Spinal cord (tissue), 10 donors: Measurements from ENCODE around the gene BAD. TPM values are rescaled to one million over a fixed set of nuclear protein-coding genes. Genes with fewer than 3 reads are reported as not detected.

Experiments
- DNase-seq, 6 donors: peaks; one replicate each; pipeline versions ENCODE4 v3.0.0 to v3.0.0-alpha.2; 2013 to 2015; ENCODE audit warnings: low spot score in 6 of 6, low read depth in 4 of 6
- H3K27ac ChIP-seq: one replicate; pipeline ENCODE4 v1.5.1; 2013; ENCODE audit warnings: low read depth, low read length, control low read depth
- H3K27me3 ChIP-seq: one replicate; pipeline ENCODE4 v1.6.1; 2013; ENCODE audit warnings: low read length; ENCODE audit not compliant: control insufficient read depth, insufficient read depth
- H3K36me3 ChIP-seq: one replicate; pipeline ENCODE4 v1.6.1; 2013; ENCODE audit warnings: low read length; ENCODE audit not compliant: control insufficient read depth, insufficient read depth
- H3K4me1 ChIP-seq: one replicate; pipeline ENCODE4 v1.6.1; 2013; ENCODE audit warnings: low read length; ENCODE audit not compliant: control insufficient read depth, insufficient read depth
- H3K4me3 ChIP-seq: one replicate; pipeline ENCODE4 v1.5.1; 2013; ENCODE audit warnings: low read depth, low read length, control low read depth
- H3K9me3 ChIP-seq: one replicate; pipeline ENCODE4 v1.6.1; 2013; ENCODE audit warnings: low read length; ENCODE audit not compliant: control insufficient read depth, insufficient read depth
- WGBS: methylation state at CpG from one replicate; pipeline ENCODE4 v1.1.5; 2013; ENCODE audit warnings: missing lambda C conversion rate; ENCODE audit not compliant: insufficient coverage; 5-methylcytosine and 5-hydroxymethylcytosine counted together
- polyA plus RNA-seq, 2 donors: library from polyadenylated mRNA; unstranded; fragments of 120-200 nt; gene quantifications; one replicate each; pipeline ENCODE4 v1.2.1, GENCODE V29; 2013; ENCODE audit not compliant: insufficient read length in 2 of 2
- total RNA-seq, 2 donors: library from RNA; depleted of rRNA in 1 of 2; stranded (reverse); fragments of 120-200 nt in 1 of 2; fragments of >200 nt in 1 of 2; gene quantifications; one replicate each; pipeline versions ENCODE4 v1.2.3 to v1.2.4, GENCODE V29; 2013 to 2014
- donor health status: healthy.

BAD gene
- total and polyA plus RNA-seq, 4 donors = 41.5 to 123 (median 101) TPM

DNA sequence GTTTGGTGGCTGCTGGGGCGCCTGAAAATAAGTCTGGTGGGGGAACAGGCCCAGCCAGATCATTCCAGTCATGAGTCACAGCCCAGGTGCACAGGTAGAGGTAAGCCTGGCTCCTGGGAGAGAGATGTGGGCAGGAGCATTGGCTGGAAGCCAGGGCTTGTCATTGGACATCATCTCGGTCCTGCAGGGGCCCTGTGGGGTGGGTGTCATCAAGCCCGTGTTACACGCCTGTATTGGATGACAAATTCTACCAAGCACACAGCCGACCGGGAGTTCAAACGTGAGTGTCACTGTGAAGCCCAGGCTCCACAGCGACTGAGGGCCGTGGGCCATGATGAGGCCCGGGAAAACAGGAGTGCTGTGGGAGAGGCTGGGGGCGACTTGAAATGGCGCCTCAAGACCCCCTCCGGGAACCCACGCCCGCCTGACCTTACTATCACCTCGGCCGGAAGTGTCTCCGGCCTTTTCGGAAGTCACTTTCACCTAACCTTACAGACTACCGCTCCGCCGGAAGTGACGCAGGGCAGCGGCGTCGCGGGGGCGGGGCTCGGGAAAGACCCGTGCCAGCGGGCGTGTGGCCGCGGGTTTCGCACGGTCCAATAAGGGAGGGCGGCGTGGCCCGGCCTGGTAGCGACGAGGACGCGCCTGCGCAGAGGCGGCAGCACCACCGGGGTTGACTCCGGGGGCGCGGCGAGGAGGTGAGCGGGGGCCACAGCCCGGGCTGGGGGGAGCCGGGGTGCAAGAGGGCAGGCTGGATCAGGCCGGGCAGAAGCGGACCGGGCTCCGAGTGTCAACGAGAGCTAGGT lies 43.8 kb downstream of the BAD start, which contains the start of gene FKBP2:
Gene FKBP2 (plus strand): TSS at position 661 of the 806 bp plus-strand sequence. CDS start 1,293 bp downstream, outside the sequence.
- no peaks in the 10 kb centered on the region for H3K27me3 ChIP-seq
- H3K4me3 ChIP-seq = peak within 1 kb of the TSS; percentile 85
- H3K27ac ChIP-seq = peak within 1 kb of the TSS; percentile 100
- H3K36me3 ChIP-seq = peaks cover 67% of the 10 kb centered on the region
- peak; percentile 91 to 99 (median 97) for DNase-seq
- WGBS = 2% methylated on average over 58 of the region's 58 CpGs
- H3K9me3 ChIP-seq = no peaks in the 10 kb centered on the region
- H3K4me1 ChIP-seq = peaks cover 57% of the 10 kb centered on the region

DNA sequence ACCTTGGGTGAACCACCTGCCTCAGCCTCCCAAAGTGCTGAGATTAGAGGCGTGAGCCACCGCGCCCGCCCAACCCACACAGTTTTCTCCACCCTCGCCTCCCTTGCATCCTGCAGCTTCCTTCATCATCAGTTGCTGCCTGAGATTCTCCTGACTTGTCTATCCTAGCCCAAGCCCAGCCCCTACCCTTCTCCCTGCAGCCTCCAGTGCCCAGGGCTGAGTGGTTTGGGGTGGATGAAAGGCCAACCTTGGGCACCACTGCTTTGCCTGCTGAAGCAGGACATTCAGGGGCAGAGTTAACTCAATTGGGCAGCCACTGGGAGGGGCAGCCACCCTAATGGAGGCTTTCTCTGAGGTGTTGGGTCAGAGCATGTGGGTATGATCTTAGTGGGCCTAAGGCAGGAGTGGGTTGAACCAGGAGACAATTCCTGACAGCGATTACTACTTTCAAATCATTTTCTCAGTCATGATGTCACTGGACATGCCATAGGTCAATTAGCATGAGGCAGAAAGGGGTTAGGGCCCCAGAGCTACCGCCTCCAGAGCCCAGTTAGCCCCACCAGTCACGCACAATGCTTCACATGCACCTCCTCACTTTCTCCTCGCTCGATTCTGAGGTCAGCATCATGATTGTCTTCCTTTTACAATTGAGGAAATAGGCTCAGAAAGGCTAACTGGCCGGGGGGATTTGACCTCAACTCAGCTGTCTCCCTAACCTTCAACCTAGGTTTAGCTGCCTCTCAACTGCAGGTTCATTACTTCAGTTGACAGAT lies 44.6 kb downstream of the BAD start:
- no peak for DNase-seq
- H3K4me1 ChIP-seq = peaks cover 56% of the 10 kb centered on the region
- H3K36me3 ChIP-seq = peaks cover 64% of the 10 kb centered on the region
- H3K27me3 ChIP-seq = no peaks in the 10 kb centered on the region
- peak overlapping the region; percentile 85 for H3K4me3 ChIP-seq
- H3K27ac ChIP-seq = peak overlapping the region; percentile 100
- WGBS = 89% methylated on average over 8 of the region's 11 CpGs
- no peaks in the 10 kb centered on the region for H3K9me3 ChIP-seq

DNA sequence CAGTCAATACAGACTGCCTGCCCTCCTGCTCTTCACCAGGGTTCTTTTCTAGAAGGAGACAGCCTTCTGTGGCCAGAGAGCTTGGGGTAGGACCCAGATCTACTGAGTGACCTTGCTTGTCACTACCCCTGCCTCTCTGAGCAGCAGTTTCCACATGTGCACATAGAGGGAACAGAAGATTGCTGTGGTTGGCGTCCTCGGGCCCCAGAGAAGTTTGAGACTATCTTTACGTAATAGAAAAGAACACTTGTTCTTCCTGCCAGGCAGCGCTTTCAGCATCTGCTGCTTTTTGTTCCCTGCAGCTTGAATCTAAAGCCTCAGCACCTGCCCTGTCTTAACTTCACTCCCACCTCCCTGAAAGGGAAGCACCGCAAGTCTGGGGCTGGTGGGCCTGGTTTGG lies 45.5 kb downstream of the BAD start:
- no peak for DNase-seq
- Histone ChIP-seq H3K4me3 (no peak overlapping the region), H3K27me3 (no peaks in the 10 kb centered on the region), H3K36me3 (peaks cover 55% of the 10 kb centered on the region), H3K27ac (no peak overlapping the region), H3K9me3 (no peaks in the 10 kb centered on the region), H3K4me1 (peaks cover 49% of the 10 kb centered on the region)
- WGBS = 78% methylated on average over 1 of the region's 5 CpGs

DNA sequence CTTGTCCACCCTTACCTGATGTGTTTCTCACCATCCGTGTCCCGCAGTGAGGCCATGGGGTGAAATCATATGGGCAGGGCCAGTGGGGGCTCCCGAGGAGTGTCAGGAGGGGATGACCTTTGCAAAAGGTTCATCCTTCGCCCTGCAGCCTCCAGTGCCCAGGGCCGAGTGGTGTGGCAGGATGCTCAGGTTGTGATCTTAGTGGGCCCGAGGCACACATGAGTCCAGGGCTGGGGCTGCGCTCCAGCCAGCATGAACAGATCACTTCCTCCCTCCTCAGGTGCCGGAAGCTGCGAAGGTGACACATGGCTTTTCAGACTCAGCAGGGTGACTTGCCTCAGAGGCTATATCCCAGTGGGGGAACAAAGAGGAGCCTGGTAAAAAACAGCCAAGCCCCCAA lies 46.4 kb downstream of the BAD start:
- Histone ChIP-seq H3K9me3 (no peaks in the 10 kb centered on the region), H3K36me3 (peaks cover 46% of the 10 kb centered on the region), H3K4me1 (peaks cover 49% of the 10 kb centered on the region), H3K4me3 (no peak overlapping the region), H3K27ac (no peak overlapping the region), H3K27me3 (no peaks in the 10 kb centered on the region)
- DNase-seq = no peak
- WGBS = 97% methylated on average over 6 of the region's 9 CpGs

DNA sequence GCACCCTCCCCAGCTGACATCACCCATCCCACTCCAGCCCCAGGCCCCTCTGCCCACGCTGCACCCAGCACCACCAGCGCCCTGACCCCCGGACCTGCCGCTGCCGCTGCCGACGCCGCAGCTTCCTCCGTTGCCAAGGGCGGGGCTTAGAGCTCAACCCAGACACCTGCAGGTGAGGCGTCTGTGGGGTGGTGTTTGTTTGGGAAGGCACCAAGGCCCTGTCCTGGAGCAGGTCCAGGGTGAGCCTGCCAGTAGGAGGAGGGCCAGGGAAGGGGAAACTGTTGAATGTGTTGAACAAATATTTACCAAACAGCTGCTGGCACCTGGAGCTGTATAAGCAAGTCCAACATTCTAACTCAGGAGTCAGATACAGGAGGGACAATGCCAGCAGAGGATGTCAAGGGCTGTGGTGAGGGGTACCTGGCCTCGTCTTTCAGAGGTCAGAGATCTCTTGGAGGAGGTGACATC lies 46.9 kb downstream of the BAD start:
- no peak for DNase-seq
- Histone ChIP-seq H3K27ac (no peak overlapping the region), H3K4me1 (peaks cover 47% of the 10 kb centered on the region), H3K9me3 (no peaks in the 10 kb centered on the region), H3K4me3 (no peak overlapping the region), H3K36me3 (peaks cover 41% of the 10 kb centered on the region), H3K27me3 (no peaks in the 10 kb centered on the region)
- 72% methylated on average over 12 of the region's 12 CpGs for WGBS

DNA sequence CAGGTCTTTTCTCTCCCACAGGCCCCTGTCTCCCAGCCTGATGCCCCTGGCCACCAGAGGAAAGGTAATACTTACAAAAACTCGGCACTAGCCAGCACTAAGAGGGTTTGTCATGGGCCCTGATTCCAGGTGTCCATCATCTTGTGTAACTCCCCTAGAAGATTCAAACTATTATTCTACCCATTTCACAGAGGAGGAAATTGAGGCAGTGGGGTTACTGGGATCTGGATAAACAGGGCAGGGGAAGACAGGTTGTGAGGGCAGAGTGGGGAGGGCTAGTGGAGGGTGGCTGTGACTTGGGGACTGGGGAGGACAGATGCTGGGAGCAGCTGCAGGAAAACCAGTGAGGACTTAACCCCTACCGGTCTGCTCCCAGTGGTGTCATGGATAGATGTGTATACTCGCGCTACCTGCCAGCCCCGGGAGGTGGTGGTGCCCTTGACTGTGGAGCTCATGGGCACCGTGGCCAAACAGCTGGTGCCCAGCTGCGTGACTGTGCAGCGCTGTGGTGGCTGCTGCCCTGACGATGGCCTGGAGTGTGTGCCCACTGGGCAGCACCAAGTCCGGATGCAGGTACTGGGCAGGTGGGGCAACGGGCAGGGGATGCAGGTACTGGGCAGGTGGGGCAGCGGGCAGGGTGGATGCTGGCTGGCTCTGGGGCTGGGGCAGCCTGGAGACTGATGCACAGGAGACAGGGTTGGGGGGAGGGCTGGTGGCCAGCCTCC lies 48.9 kb downstream of the BAD start:
- Histone ChIP-seq H3K4me1 (peaks cover 52% of the 10 kb centered on the region), H3K27me3 (no peaks in the 10 kb centered on the region), H3K36me3 (peaks cover 41% of the 10 kb centered on the region), H3K4me3 (peak overlapping the region; percentile 48), H3K9me3 (no peaks in the 10 kb centered on the region), H3K27ac (no peak overlapping the region)
- 90% methylated on average over 10 of the region's 12 CpGs for WGBS
- DNase-seq = no peak

DNA sequence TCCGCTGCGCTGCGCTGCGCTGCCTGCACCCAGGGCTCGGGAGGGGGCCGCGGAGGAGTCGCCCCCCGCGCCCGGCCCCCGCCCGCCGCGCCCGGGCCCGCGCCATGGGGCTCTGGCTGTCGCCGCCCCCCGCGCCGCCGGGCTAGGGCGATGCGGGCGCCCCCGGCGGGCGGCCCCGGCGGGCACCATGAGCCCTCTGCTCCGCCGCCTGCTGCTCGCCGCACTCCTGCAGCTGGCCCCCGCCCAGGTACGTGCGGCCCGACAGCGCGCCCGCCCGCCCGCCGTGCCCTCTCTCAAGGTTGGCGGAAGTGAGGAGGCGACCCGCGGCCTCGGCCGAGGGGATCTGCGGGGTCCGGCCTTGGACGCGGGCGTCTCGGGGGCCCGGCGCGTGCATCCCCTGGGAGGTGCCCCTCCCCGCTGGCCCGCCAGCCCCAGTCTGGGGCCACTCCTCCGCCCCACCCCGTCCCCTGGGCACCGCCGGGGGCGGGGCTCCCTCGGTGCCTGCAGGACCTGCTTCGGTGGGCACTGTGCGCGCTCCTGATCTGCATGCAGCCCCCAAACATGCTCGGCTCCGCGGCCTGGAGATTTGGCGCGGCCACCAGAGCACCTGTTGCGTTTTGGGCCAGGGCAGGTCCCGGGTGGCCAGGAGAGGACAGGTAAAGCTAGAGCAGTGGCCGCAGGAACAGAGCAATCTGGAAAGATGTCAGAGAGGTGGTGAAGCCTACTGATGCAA lies 49.7 kb downstream of the BAD start:
- Histone ChIP-seq H3K4me1 (peaks cover 49% of the 10 kb centered on the region), H3K36me3 (peaks cover 41% of the 10 kb centered on the region), H3K9me3 (no peaks in the 10 kb centered on the region), H3K27me3 (no peaks in the 10 kb centered on the region), H3K27ac (peak overlapping the region; percentile 61), H3K4me3 (peak overlapping the region; percentile 48)
- peak in 2 of 6 donors; percentile 53 to 64 for DNase-seq
- 1% methylated on average over 80 of the region's 80 CpGs for WGBS

DNA sequence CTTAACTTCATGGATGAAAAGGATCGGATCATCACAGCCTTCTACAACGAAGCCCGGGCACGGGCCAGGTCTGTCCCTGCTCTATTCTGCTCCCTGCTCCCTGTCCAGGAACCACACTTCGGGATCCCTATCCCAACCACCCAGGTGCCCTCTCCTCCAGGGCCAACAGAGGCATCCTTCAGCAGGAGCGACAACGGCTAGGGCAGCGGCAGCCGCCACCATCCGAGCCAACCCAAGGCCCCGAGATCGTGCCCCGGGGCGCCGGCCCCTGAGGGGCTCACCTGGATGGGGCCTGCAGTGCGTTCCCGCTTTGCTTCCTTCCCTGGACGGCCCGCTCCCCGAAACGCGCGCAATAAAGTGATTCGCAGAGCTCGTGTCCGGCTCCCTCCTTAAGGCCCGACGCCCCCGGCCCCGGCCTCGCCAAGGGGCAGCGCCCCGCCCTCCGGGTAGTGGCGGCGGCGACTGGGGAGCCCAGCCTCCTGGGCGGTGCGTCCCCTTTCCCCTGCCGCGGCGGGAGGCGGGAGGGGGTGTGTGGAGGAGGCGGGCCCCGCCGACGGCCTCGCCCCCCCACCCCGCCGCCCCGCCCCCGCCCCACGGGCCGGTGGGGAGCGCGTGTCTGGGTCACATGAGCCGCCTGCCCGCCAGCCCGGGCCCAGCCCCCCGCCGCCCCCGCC lies 50.4 kb downstream of the BAD start, which contains the start of gene VEGFB:
Gene VEGFB (plus strand): TSS at position 672 of the 674 bp plus-strand sequence. CDS start 250 bp downstream, outside the sequence.
- H3K4me3 ChIP-seq = peak within 1 kb of the TSS; percentile 69
- H3K27me3 ChIP-seq = no peaks in the 10 kb centered on the region
- peak in 2 of 6 donors; percentile 78 to 85 for DNase-seq
- H3K4me1 ChIP-seq = peaks cover 56% of the 10 kb centered on the region
- WGBS = 2% methylated on average over 57 of the region's 62 CpGs
- H3K36me3 ChIP-seq = peaks cover 43% of the 10 kb centered on the region
- H3K9me3 ChIP-seq = no peaks in the 10 kb centered on the region
- peak within 1 kb of the TSS; percentile 79 for H3K27ac ChIP-seq
